ENCODE results near the gene ANAPC16.

DNA sequence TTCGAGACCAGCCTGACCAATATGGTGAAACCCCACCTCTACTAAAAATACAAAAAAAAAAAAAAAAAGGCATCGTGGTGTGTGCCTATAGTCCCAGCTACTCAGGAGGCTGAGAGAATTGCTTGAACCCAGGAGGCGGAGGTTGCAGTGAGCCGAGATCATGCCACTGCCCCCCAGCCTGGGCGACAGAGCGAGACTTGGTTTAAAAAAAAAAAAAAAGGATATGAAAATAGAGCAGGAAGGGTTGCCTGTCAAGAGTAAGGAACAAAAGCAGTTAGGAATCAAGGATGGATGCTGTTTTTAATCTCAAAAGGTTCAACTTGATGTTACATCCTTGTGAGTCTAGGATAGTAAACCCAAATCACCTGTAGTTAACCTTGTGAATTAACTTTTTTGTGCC is 12.0 kb downstream of the ANAPC16 start:
- no peak for TF ChIP-seq EZH2 (IDR thresholded peaks at IDR 0.05)
- TF ChIP-seq POLR2AphosphoS5 (IDR thresholded peaks at IDR 0.05; ENCODE audit: borderline replicate concordance, low read depth, low read length): no peak
- no peak for TF ChIP-seq FOXP2 (optimal IDR thresholded peaks at IDR 0.05; ENCODE audit: control extremely low read depth, extremely low read length, insufficient read depth)

Data from SK-N-MC (cell line).